IPS-NIHi11 (cell line): ENCODE measurements around the gene C9orf43.
"Not testable (repeated sequence)": the region's sequence is repeated elsewhere in the genome, so short reads cannot be mapped to it uniquely, and the experiment has no call there.

Experiments used
- DNase-seq: peaks from one replicate; pipeline ENCODE4 v3.0.0; 2012; ENCODE audit warnings: mixed read lengths, low spot score

C9orf43 gene

GRCh38 chr9:113381441-113381840 lies 29.1 kb upstream of the C9orf43 start:
- DNase-seq = not testable (repeated sequence)

GRCh38 chr9:113381909-113382411 lies 28.6 kb upstream of the C9orf43 start:
- no peak for DNase-seq

GRCh38 chr9:113386571-113387393 lies 23.8 kb upstream of the C9orf43 start:
- DNase-seq = no peak

GRCh38 chr9:113387560-113388230 lies 22.9 kb upstream of the C9orf43 start:
- no peak for DNase-seq

- no peak for DNase-seq
Measured at GRCh38 chr9:113388833-113389232, 21.7 kb upstream of the C9orf43 start.

- no peak for DNase-seq
Measured at GRCh38 chr9:113389451-113389850, 21.1 kb upstream of the C9orf43 start.

- DNase-seq = no peak
Measured at GRCh38 chr9:113390192-113390960, 20.2 kb upstream of the C9orf43 start.

- DNase-seq = no peak
Measured at GRCh38 chr9:113391917-113392316, 18.6 kb upstream of the C9orf43 start.

- DNase-seq = no peak
Measured at GRCh38 chr9:113393281-113393680, 17.3 kb upstream of the C9orf43 start.

GRCh38 chr9:113395000-113395861 lies 15.3 kb upstream of the C9orf43 start:
- no peak for DNase-seq

- no peak for DNase-seq
Measured at GRCh38 chr9:113397203-113397631, 13.3 kb upstream of the C9orf43 start.

GRCh38 chr9:113398796-113399195 lies 11.8 kb upstream of the C9orf43 start:
- DNase-seq = no peak

GRCh38 chr9:113399646-113400200 lies 10.8 kb upstream of the C9orf43 start:
- DNase-seq = no peak

- DNase-seq = peak; percentile 98
Measured at GRCh38 chr9:113401027-113401792, 9.3 kb upstream of the C9orf43 start, which contains the start of gene ALAD. Gene ALAD, minus strand, starts transcription at chr9:113401284. Its CDS starts 7,725 bp downstream, at chr9:113393559.

- no peak for DNase-seq
Measured at GRCh38 chr9:113403646-113404045, 6.9 kb upstream of the C9orf43 start.

- not testable (repeated sequence) for DNase-seq
Measured at GRCh38 chr9:113406353-113406752, 4.2 kb upstream of the C9orf43 start.

- peak; percentile 46 for DNase-seq
Measured at GRCh38 chr9:113406873-113407511, 3.6 kb upstream of the C9orf43 start.

- no peak for DNase-seq
Measured at GRCh38 chr9:113409481-113409880, 1.1 kb upstream of the C9orf43 start.

GRCh38 chr9:113409883-113410206 lies 702 bp upstream of the C9orf43 start:
- DNase-seq = no peak
